Activated naive CD4-positive, alpha-beta T cell (primary cell): ENCODE measurements around the gene TBX20.
"Not testable (repeated sequence)": the region's sequence is repeated elsewhere in the genome, so short reads cannot be mapped to it uniquely, and the experiment has no call there.

Experiments used
- DNase-seq, 4 experiments: peaks; one replicate each; lab custom pipeline; 2025; lab: John Stamatoyannopoulos, UW

The TBX20 gene

DNA sequence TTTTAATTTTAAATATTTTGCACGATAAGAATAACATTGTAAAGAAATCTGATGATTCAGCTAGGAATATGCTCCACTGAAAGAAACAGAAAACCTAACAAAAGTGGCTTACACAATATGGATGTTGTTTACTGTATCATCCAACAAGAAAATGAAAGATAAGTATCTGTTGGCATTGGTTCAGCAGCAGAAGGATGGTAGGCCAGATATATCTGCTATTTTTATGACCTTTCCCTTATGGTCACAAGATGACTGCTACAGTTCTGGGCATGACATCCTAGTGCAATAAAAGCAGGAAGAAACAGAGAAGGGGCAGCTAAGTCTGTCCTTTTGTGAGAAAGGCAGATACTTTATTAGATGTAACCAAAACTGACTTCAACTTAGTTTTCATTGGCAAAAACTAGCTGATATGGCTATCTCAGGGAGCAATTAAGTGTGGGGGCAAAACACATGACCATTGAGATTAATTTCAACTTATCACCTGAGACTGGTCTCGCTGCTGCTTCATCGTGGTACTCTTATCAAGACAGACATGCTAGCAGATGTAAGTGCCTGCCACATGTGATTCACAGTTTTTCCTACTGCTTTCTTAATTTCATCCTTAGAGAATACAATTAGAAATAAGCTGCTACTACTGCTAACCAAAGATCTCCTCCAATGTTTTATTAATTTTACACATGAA, 92.7 kb downstream of the TBX20 start:
- not testable (repeated sequence) for DNase-seq
